GM18519 (cell line): ENCODE results near the gene LIN52.

Experiments
- ATAC-seq: cut with Tn5 transposase; IDR thresholded peaks from one replicate; pipeline ENCODE4 v1.9.1; 2021; ENCODE audit warnings: mild to moderate bottlenecking, moderate library complexity; ENCODE audit not compliant: unreplicated experiment, low FRiP score

LIN52 gene, protein sequence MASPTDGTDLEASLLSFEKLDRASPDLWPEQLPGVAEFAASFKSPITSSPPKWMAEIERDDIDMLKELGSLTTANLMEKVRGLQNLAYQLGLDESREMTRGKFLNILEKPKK

DNA sequence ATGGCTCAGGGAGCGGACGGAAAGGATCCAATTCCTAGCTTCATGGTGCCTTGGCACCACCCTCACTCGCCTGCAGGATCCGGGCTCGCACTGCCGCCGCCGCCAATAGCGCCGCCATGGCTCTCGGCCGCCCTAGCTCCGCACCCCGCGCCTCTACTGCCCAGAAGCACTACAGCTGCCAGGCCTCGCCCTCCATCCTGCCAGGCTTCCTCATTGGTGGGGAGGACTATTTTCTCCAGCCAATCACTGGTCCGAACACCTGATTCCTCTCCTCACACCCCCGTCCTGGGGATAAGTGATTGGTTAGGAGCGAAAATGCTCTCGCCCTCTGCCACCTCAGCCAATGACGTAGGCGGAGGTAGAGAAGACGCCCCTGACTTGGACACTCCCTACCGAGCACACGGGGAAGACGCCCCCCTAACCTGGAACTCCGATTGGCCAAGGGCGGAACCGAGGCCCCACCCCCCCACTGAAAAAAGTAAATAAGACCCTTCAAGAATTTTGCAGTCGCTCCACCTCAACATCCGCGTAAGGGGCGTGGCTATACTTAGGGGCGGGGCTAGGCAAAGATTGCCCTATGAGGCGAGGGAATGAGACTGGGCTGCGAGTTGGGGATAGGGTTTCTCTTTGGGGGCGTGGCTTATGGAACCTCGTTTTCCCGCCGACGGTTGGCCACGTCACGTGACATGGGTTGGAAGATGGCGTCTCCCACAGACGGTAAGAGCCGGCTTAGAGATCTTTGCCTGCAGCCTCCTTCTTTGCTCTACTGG, at the start of gene LIN52, which contains the start of gene ALDH6A1:
Gene LIN52 (plus strand): TSS at position 680 of the 770 bp plus-strand sequence. CDS start 19 bp downstream, at position 699.
Gene ALDH6A1 (minus strand): TSS at position 177 of the 770 bp plus-strand sequence. CDS start 59 bp downstream, at position 118.
- peak; percentile 77 for ATAC-seq

DNA sequence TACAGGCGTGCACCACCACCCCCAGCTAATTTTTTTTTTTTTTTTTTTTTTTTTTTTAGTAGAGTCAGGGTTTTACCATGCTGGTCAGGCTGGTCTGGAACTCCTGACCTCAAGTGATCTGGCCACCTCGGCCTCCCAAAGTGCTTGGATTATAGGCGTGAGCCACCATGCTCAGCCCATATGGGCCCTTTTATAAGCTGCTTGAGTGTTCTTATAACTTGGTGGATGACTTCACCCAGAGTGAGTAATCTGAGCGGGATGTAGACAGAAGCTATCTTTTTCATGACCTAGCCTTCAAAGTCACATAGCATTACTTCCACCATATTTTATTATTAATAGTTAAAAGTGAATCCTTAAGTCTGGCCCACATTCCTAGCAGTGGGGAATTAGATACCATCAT, 49.2 kb upstream of the LIN52 start:
- no peak for ATAC-seq

DNA sequence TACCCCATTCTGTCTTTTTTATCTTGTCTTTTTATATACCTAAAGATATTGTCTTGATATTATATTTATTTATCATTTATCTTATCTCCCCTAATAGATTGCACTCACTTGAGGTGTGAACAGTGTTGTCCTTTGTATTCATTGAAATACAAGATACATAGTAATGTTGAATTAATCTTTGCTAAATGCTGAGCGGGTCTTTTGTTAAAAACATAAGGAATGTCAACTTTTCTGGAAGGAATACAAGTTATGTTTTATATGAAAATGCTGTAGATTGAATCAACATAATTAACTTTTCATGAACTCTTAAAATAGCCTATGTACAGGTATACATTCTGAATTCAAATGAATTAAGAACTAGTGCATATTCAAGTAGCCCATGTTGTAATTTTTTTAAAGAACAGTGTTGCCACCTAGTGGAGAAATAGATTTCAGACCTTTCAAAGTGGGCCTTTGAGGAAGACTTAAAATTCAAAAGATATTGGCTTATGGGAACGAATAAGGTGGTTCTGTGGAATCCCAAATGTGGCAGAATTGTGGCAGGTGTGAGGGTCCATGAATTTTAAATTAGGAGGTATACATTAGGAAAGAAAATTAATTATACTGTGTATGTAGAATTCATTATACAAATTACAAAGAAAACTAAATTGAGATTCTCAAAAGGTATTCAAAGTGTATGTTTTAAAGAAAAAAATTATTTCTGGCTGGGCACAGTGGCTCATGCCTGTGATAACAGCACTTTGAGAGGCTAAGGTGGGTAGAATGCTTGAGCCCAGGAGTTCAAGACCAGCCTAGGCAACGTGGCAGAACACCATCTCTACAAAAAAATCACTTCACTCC, 46.5 kb upstream of the LIN52 start:
- no peak for ATAC-seq

GRCh38 chr14:74042296-74042695, 42.5 kb upstream of the LIN52 start:
- no peak for ATAC-seq

GRCh38 chr14:74045522-74045921, 39.2 kb upstream of the LIN52 start:
- no peak for ATAC-seq

GRCh38 chr14:74048281-74048680, 36.5 kb upstream of the LIN52 start:
- no peak for ATAC-seq

GRCh38 chr14:74049876-74050495, 34.8 kb upstream of the LIN52 start:
- ATAC-seq, result no peak

- no peak for ATAC-seq
These were observed 22.0 kb upstream of the LIN52 start for GRCh38 chr14:74062809-74063150.

DNA sequence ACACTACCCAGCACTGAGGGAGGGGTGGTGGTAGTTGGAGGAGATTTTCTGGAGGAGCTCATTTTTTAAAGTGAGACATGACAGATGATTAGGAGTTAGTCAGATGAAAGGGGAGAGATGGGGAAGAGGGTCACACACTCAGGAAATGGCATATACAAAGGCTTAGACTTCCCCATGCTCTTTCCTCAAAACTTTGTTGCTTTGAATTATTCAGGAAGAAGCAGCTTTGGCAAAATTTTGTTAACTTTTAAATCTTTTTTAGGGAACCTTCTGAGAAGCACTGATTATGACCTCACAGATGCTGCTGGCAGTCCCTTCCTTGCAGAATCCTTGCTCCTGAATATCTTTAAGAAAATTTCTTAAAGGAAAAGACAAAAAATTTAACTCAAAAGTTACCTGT, 20.3 kb upstream of the LIN52 start:
- ATAC-seq, result no peak

DNA sequence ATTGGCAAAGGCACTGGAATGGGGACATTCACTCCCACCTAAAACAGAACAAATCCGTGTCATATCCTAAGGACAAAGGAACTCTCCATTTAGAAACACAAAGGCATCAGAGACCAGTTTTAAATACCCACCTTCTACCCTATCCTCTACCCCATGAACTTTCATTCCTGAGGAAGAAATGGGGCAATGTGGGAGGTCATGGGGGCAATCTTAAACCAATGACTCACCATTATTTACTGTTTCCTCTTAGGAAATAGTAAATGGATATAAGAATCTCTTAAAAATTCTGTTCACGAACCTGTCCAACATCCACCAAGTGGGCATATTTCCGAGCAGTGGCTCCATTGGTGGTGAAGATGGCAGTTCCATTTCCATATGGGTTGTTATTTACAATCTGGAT, 19.9 kb upstream of the LIN52 start:
- no peak for ATAC-seq

- ATAC-seq, result no peak
These were observed 18.8 kb upstream of the LIN52 start for GRCh38 chr14:74065746-74066575.

DNA sequence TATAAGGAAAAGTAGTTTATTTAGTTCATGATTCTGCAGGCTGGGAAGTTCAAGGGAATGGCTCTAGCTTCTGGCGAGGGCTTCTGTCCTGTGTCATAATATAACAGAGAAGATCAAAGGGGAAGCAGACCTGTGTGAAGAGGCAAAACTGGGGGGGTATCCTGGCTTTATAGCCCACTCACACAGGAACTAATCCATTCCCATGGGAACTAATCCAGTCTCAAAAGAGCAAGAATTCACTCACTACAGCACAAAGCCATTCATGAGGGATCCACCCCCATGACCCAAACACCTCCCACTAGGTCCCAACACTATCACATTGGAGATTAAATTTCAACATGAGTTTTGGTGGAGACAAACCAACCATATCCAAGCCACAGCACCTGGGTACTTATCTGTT, 7.4 kb upstream of the LIN52 start:
- ATAC-seq, result no peak

DNA sequence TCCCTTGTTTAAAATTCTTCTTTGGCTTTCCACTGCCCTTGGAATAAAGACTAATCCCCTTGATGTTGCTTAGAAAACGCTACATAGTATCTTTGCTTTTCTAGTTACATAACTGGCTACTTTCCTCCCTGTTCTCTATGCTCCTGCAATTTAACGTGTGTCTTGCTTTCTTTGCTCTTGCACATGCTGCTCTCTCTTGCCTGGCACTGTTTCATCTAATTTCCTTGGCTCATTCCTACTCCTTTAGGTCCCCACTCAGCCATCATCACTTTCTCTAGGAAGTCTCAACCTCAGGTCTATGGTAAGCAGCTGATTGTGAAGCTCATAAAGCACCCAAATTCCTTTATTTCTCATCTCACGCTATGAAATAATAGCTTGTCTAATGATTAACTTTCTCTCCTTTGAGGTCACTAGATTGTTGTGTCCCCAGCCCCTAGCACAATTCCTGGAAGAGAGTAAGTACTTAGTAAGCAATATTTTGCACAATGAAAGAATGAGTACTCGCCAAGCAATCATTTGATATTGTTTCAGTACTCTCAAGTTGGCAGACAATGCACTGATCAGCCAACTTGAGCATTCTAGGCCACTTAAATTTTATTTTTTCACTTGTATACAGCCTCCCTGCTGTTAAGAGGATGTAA, 3.8 kb upstream of the LIN52 start:
- no peak for ATAC-seq

- no peak for ATAC-seq
These were observed 3.3 kb upstream of the LIN52 start for GRCh38 chr14:74081491-74081890.

DNA sequence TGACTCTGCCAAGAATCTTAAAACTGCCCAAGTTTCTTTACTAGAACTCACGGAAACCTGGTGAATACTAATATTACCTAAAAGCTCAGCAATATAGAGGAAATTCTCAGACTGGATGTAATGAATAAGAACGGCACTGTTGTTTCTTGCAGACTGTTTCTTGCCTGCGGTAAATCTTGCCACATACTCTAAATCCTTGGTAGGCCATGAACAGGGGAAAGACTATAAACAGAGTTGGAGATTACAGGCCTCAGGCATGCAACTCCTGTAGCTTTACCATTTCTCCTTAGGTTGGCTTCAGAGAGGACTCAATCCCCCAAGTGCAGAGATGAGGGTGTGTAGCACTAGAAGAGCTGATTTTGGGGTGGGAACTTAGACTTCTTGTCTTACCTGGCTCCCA, 1.6 kb upstream of the LIN52 start:
- no peak for ATAC-seq

DNA sequence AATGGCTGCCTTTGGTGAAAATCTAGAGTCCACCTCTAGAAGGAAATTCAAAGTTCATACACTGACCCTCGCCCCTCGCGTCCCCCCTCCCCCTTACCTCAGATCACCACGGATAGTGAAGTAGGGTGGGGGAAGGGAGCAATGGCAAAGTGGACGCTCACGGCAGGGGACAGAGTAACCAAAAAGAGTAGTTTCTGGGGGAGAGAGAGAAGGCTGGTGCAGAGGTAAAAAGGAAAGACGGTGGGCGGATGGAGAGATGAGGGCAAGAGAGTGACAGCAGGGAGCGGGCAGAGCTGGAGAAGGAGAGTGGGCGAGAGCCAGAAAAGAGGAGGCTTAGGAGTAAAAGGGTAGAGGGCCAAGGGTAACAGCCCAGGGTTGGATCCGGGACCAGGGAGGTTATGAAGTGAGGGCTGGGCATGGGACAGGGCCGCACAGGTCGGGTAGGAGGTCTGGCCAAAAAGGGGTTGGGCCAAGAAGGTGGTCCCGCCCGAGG, 926 bp upstream of the LIN52 start:
- no peak for ATAC-seq

DNA sequence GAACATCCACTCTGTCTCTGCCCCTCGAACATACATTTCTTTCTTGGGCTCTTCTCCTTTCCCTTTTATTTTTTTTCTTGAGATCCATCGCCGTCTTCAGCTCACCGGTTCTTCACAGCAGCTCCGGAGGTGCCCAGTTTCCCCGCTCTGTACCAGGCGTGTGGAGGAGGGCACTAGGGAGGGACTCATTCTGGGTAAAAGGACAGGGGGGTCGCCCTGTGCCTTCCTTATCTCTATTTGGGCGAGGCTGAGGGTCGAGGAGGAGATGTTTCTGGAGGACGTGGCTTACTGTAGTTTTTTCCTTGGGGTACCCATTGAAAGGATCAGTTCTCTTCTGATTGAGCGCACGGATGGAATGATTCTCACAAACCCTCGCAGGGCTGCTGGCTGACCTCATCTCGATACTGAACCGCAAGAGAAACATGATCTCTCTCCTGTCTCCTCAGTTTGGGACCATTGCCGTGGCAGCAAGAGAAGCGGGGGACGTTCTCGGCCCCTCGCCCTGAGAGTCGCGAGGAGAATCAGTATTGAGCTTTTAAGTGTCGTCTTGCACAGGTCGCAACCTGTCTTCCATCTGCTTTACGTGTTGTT, 386 bp downstream of the LIN52 start:
- ATAC-seq, result no peak

GRCh38 chr14:74085828-74086227, 1.1 kb downstream of the LIN52 start:
- ATAC-seq, result no peak
